Astrocyte of the spinal cord (primary cell): ENCODE results near the gene MITF.

Experiments
- DNase-seq: peaks from one replicate; pipeline ENCODE4 v3.0.0; 2011; ENCODE audit warnings: low read depth, low spot score
- H3K4me3 ChIP-seq: 2 replicates; pipeline ENCODE4 v1.5.1; 2011; ENCODE audit warnings: low read depth, mild to moderate bottlenecking, low read length, moderate library complexity
- CTCF ChIP-seq: IDR thresholded peaks from 2 replicates; pipeline ENCODE4 v1.5.1; 2012; ENCODE audit warnings: low read depth, mild to moderate bottlenecking, low read length, inconsistent platforms
- in situ Hi-C: cut with HindIII; loops from 2 replicates; pipeline ENCODE4 v1.10.0; 2017; ENCODE audit warnings: low sequenced_read_pairs

MITF gene

GRCh38 chr3:69961706-69962439 is 222.6 kb downstream of the MITF start:
- no peak for TF ChIP-seq CTCF
- in situ Hi-C loops = no loop called here
- H3K4me3 ChIP-seq = no peak overlapping the region
- no peak for DNase-seq

GRCh38 chr3:69963643-69964042 is 224.4 kb downstream of the MITF start:
- DNase-seq = no peak
- TF ChIP-seq CTCF = no peak

GRCh38 chr3:69967156-69967555 is 227.9 kb downstream of the MITF start:
- TF ChIP-seq CTCF = no peak
- no peak for DNase-seq
- H3K4me3 ChIP-seq = no peak overlapping the region
- in situ Hi-C loops = no loop called here

More at GRCh38 chr3:69963643-69964042, 224.4 kb downstream of the MITF start:
- H3K4me3 ChIP-seq = no peak overlapping the region
- in situ Hi-C loops = no loop called here

- TF ChIP-seq CTCF = no peak
- in situ Hi-C loops = no loop called here
These were observed 231.6 kb downstream of the MITF start for GRCh38 chr3:69970827-69971226.

GRCh38 chr3:69972672-69973071 is 233.4 kb downstream of the MITF start:
- DNase-seq = no peak
- no peak for TF ChIP-seq CTCF
- no peak overlapping the region for H3K4me3 ChIP-seq
- in situ Hi-C loops = no loop called here

More at GRCh38 chr3:69970827-69971226, 231.6 kb downstream of the MITF start:
- DNase-seq = no peak
- H3K4me3 ChIP-seq = no peak overlapping the region

GRCh38 chr3:69976021-69976420 is 236.8 kb downstream of the MITF start:
- TF ChIP-seq CTCF = no peak
- H3K4me3 ChIP-seq = no peak overlapping the region
- DNase-seq = no peak
- in situ Hi-C loops = no loop called here
